HG03575 (cell line): ENCODE data around the gene CASP9.
"Not testable (repeated sequence)": the region's sequence is repeated elsewhere in the genome, so short reads cannot be mapped to it uniquely, and the experiment has no call there.

Source experiments
- ATAC-seq: cut with Tn5 transposase; IDR thresholded peaks from one replicate; pipeline ENCODE4 v1.9.1; 2021; ENCODE audit not compliant: unreplicated experiment, insufficient number of reproducible peaks, low FRiP score; ENCODE audit errors: extremely low read depth

Gene CASP9

GRCh38 chr1:15526490-15527339 is 2.7 kb upstream of the CASP9 start, which contains the start of gene DNAJC16:
TSS of gene DNAJC16 (plus strand) at chr1:15526848. CDS start at chr1:15529106, 2,258 bp downstream.
- ATAC-seq = peak; percentile 52

- ATAC-seq = no peak
These were observed 2.0 kb upstream of the CASP9 start for GRCh38 chr1:15526021-15526489.

- ATAC-seq = no peak
These were observed 1.3 kb upstream of the CASP9 start for GRCh38 chr1:15525050-15526020.

- no peak for ATAC-seq
These were observed 451 bp upstream of the CASP9 start for GRCh38 chr1:15524283-15525049.

- no peak for ATAC-seq
These were observed 653 bp downstream of the CASP9 start for GRCh38 chr1:15523104-15524020.

GRCh38 chr1:15522551-15522950 is 1.5 kb downstream of the CASP9 start:
- ATAC-seq = no peak

GRCh38 chr1:15521206-15521906 is 2.7 kb downstream of the CASP9 start:
- ATAC-seq = not testable (repeated sequence)

GRCh38 chr1:15519625-15520024 is 4.4 kb downstream of the CASP9 start:
- ATAC-seq = no peak

GRCh38 chr1:15515022-15515663 is 8.9 kb downstream of the CASP9 start:
- no peak for ATAC-seq

- ATAC-seq = not testable (repeated sequence)
These were observed 9.5 kb downstream of the CASP9 start for GRCh38 chr1:15514557-15514956.

- ATAC-seq = no peak
These were observed 10.1 kb downstream of the CASP9 start for GRCh38 chr1:15513919-15514318.

GRCh38 chr1:15513192-15513591 is 10.8 kb downstream of the CASP9 start:
- ATAC-seq = no peak

- no peak for ATAC-seq
These were observed 13.2 kb downstream of the CASP9 start for GRCh38 chr1:15510611-15511405.

GRCh38 chr1:15509586-15509985 is 14.4 kb downstream of the CASP9 start:
- ATAC-seq = no peak

GRCh38 chr1:15508700-15509487 is 15.1 kb downstream of the CASP9 start:
- no peak for ATAC-seq
